Immature natural killer cell (primary cell): ENCODE data around the gene MTF1. TPM values are rescaled to one million over a fixed set of nuclear protein-coding genes. Genes with fewer than 3 reads are reported as not detected.
A peak's percentile ranks its signal among the peaks of the same experiment; 100 is the strongest.

ENCODE experiments used
- DNase-seq, 3 donors: peaks; one replicate each; pipeline ENCODE4 v3.0.0; 2022; ENCODE audit warnings: mixed read lengths in 1 of 3
- H3K27ac Mint-ChIP-seq, 6 donors: one replicate each; pipeline ENCODE4 v1.8.0; 2020; ENCODE audit warnings: mixed read lengths in 6 of 6, mild to moderate bottlenecking in 5 of 6, inconsistent platforms in 4 of 6, moderate library complexity in 3 of 6
- H3K27me3 Mint-ChIP-seq, 3 donors: one replicate each; pipeline ENCODE4 v1.8.0; 2020 to 2021; ENCODE audit warnings: low read depth in 3 of 3, mild to moderate bottlenecking in 3 of 3, mixed read lengths in 3 of 3, moderate library complexity in 3 of 3, inconsistent platforms in 1 of 3
- H3K36me3 Mint-ChIP-seq, 3 donors: one replicate each; pipeline ENCODE4 v1.8.0; 2020; ENCODE audit warnings: mixed read lengths in 3 of 3, inconsistent platforms in 2 of 3, mild to moderate bottlenecking in 2 of 3
- H3K4me1 Mint-ChIP-seq, 2 donors: one replicate each; pipeline ENCODE4 v1.8.0; 2020; ENCODE audit warnings: inconsistent platforms in 2 of 2, mild to moderate bottlenecking in 2 of 2, mixed read lengths in 2 of 2, moderate library complexity in 1 of 2
- H3K4me3 Mint-ChIP-seq, 5 donors: one replicate each; pipeline ENCODE4 v1.8.0; 2020; ENCODE audit warnings: mild to moderate bottlenecking in 5 of 5, mixed read lengths in 5 of 5, inconsistent platforms in 3 of 5, moderate library complexity in 3 of 5
- H3K9me3 Mint-ChIP-seq, 6 donors: one replicate each; pipeline ENCODE4 v1.8.0; 2020; ENCODE audit warnings: mild to moderate bottlenecking in 6 of 6, mixed read lengths in 6 of 6, inconsistent platforms in 4 of 6, moderate library complexity in 3 of 6
- polyA plus RNA-seq, 3 donors: library from polyadenylated mRNA; unstranded; fragments of 300-500 nt; fragmentation: Illumina TruSeq; gene quantifications; one replicate each; pipeline ENCODE4 v1.2.3, GENCODE V29; 2021

The MTF1 gene
- polyA plus RNA-seq, 3 donors from 2014 or later: 7.7 to 19.0 (median 14.5) TPM

GRCh38 chr1:37811027-37811655 lies 48.3 kb downstream of the MTF1 start:
- H3K36me3 Mint-ChIP-seq: peaks cover 0 to 9% (median 0%) of the 10 kb centered on the region in 3 donors
- DNase-seq: peak; percentile 45 to 60 (median 57)
- H3K4me1 Mint-ChIP-seq: peaks cover 26 to 28% of the 10 kb centered on the region in 2 donors
- no peak overlapping the region for H3K4me3 Mint-ChIP-seq
- H3K27me3 Mint-ChIP-seq: peaks cover 0 to 4% (median 4%) of the 10 kb centered on the region in 3 donors
- peak overlapping the region in 5 of 6 donors; percentile 5 to 76 (median 53) for H3K27ac Mint-ChIP-seq
- H3K9me3 Mint-ChIP-seq: no peaks in the 10 kb centered on the region

GRCh38 chr1:37809942-37810341 lies 49.5 kb downstream of the MTF1 start:
- peak overlapping the region in 3 of 6 donors; percentile 2 to 59 (median 38) for H3K27ac Mint-ChIP-seq
- H3K4me1 Mint-ChIP-seq: peaks cover 30 to 40% of the 10 kb centered on the region in 2 donors
- no peak for DNase-seq
- H3K4me3 Mint-ChIP-seq: peak overlapping the region in 3 of 5 donors; percentile 29 to 42 (median 33)
- no peaks in the 10 kb centered on the region for H3K9me3 Mint-ChIP-seq
- peaks cover 3 to 12% (median 3%) of the 10 kb centered on the region in 3 donors for H3K36me3 Mint-ChIP-seq
- peaks cover 0 to 4% (median 2%) of the 10 kb centered on the region in 3 donors for H3K27me3 Mint-ChIP-seq

- no peak for DNase-seq
These were observed 50.7 kb downstream of the MTF1 start for GRCh38 chr1:37808369-37809319.

GRCh38 chr1:37807555-37808368 lies 51.6 kb downstream of the MTF1 start, which contains the start of the genes C1orf122 and YRDC:
Gene C1orf122 (plus strand): TSS chr1:37807790. CDS start chr1:37808405, 615 bp downstream.
Gene YRDC (minus strand): TSS chr1:37808208. CDS start chr1:37808180, 28 bp downstream.
- H3K9me3 Mint-ChIP-seq: no peaks in the 10 kb centered on the region
- H3K4me1 Mint-ChIP-seq: peaks cover 34 to 48% of the 10 kb centered on the region in 2 donors
- peaks cover 9 to 21% (median 12%) of the 10 kb centered on the region in 3 donors for H3K36me3 Mint-ChIP-seq
- peaks cover 0 to 5% (median 5%) of the 10 kb centered on the region in 3 donors for H3K27me3 Mint-ChIP-seq
- H3K27ac Mint-ChIP-seq: peak within 1 kb of the TSS; percentile 88 to 98 (median 94)
- peak; percentile 89 to 91 (median 91) for DNase-seq
- H3K4me3 Mint-ChIP-seq: peak within 1 kb of the TSS; percentile 94 to 96 (median 94)

More at GRCh38 chr1:37808369-37809319, 50.7 kb downstream of the MTF1 start:
- H3K4me1 Mint-ChIP-seq: peaks cover 34 to 48% of the 10 kb centered on the region in 2 donors
- no peaks in the 10 kb centered on the region for H3K9me3 Mint-ChIP-seq
- H3K4me3 Mint-ChIP-seq: peak overlapping the region; percentile 94 to 96 (median 94)
- H3K27ac Mint-ChIP-seq: peak overlapping the region; percentile 88 to 98 (median 94)
- peaks cover 8 to 15% (median 8%) of the 10 kb centered on the region in 3 donors for H3K36me3 Mint-ChIP-seq
- peaks cover 0 to 5% (median 5%) of the 10 kb centered on the region in 3 donors for H3K27me3 Mint-ChIP-seq

- peak overlapping the region; percentile 76 to 95 (median 88) for H3K27ac Mint-ChIP-seq
- no peak for DNase-seq
- peaks cover 34 to 48% of the 10 kb centered on the region in 2 donors for H3K4me1 Mint-ChIP-seq
- H3K36me3 Mint-ChIP-seq: peaks cover 11 to 27% (median 15%) of the 10 kb centered on the region in 3 donors
- H3K9me3 Mint-ChIP-seq: no peaks in the 10 kb centered on the region
- H3K27me3 Mint-ChIP-seq: peaks cover 3 to 7% (median 5%) of the 10 kb centered on the region in 3 donors
- H3K4me3 Mint-ChIP-seq: peak overlapping the region; percentile 82 to 87 (median 83)
These were observed 52.2 kb downstream of the MTF1 start for GRCh38 chr1:37807220-37807554.

- Mint-ChIP-seq H3K36me3 (peaks cover 15 to 42% (median 19%) of the 10 kb centered on the region in 3 donors), H3K27ac (peak overlapping the region in 1 of 6 donors; percentile 67), H3K4me1 (peaks cover 17 to 30% of the 10 kb centered on the region in 2 donors), H3K27me3 (peaks cover 3% of the 10 kb centered on the region in 3 donors), H3K4me3 (no peak overlapping the region), H3K9me3 (no peaks in the 10 kb centered on the region)
- DNase-seq: no peak
These were observed 57.0 kb downstream of the MTF1 start for GRCh38 chr1:37802439-37802838.

- Mint-ChIP-seq H3K27me3 (peaks cover 0 to 11% (median 10%) of the 10 kb centered on the region in 3 donors), H3K36me3 (peaks cover 4 to 21% (median 11%) of the 10 kb centered on the region in 3 donors), H3K27ac (no peak overlapping the region), H3K9me3 (no peaks in the 10 kb centered on the region), H3K4me1 (peaks cover 13 to 16% of the 10 kb centered on the region in 2 donors), H3K4me3 (no peak overlapping the region)
- DNase-seq: no peak
These were observed 61.5 kb downstream of the MTF1 start for GRCh38 chr1:37797750-37798345.

- peaks cover 0 to 11% (median 7%) of the 10 kb centered on the region in 3 donors for H3K36me3 Mint-ChIP-seq
- peak overlapping the region; percentile 69 to 78 (median 71) for H3K4me3 Mint-ChIP-seq
- peaks cover 2 to 11% (median 9%) of the 10 kb centered on the region in 3 donors for H3K27me3 Mint-ChIP-seq
- no peak overlapping the region for H3K27ac Mint-ChIP-seq
- DNase-seq: peak; percentile 23 to 28 (median 28)
- H3K4me1 Mint-ChIP-seq: peaks cover 13 to 16% of the 10 kb centered on the region in 2 donors
- no peaks in the 10 kb centered on the region for H3K9me3 Mint-ChIP-seq
These were observed 63.9 kb downstream of the MTF1 start for GRCh38 chr1:37795340-37796125.

- H3K27me3 Mint-ChIP-seq: peaks cover 2 to 11% (median 9%) of the 10 kb centered on the region in 3 donors
- H3K27ac Mint-ChIP-seq: no peak overlapping the region
- peaks cover 13 to 16% of the 10 kb centered on the region in 2 donors for H3K4me1 Mint-ChIP-seq
- H3K36me3 Mint-ChIP-seq: peaks cover 0 to 11% (median 7%) of the 10 kb centered on the region in 3 donors
- peak overlapping the region; percentile 69 to 78 (median 73) for H3K4me3 Mint-ChIP-seq
- H3K9me3 Mint-ChIP-seq: no peaks in the 10 kb centered on the region
- no peak for DNase-seq
These were observed 64.7 kb downstream of the MTF1 start for GRCh38 chr1:37794372-37795339.

GRCh38 chr1:37793773-37794371 lies 65.5 kb downstream of the MTF1 start, which contains the start of gene MANEAL:
Gene MANEAL (plus strand): TSS chr1:37793847. CDS start chr1:37794183, 336 bp downstream.
- Mint-ChIP-seq H3K9me3 (no peaks in the 10 kb centered on the region), H3K4me1 (peaks cover 13 to 16% of the 10 kb centered on the region in 2 donors), H3K27ac (no peak within 1 kb of the TSS), H3K27me3 (peaks cover 2 to 11% (median 9%) of the 10 kb centered on the region in 3 donors), H3K4me3 (peak within 1 kb of the TSS; percentile 69 to 78 (median 73)), H3K36me3 (peaks cover 0 to 5% (median 4%) of the 10 kb centered on the region in 3 donors)
- DNase-seq: peak; percentile 34 to 56 (median 42)
